SU-DHL-6 (cell line): Measurements from ENCODE around the gene FHOD3.

Experiments
- CTCF ChIP-seq: fragments of 200-600 bp; sonication (generic); IDR thresholded peaks from one replicate; pipeline ENCODE4 v1.5.1; 2017; ENCODE audit warnings: antibody characterized with exemption, mild to moderate bottlenecking, low read length, moderate library complexity; ENCODE audit not compliant: insufficient read depth, poor library complexity, severe bottlenecking
- EZH2phosphoT487 ChIP-seq: fragments of 200-600 bp; sonication (generic), shearing (Covaris generic); conservative IDR thresholded peaks from 2 replicates; pipeline ENCODE4 v1.6.1; 2018; ENCODE audit warnings: mild to moderate bottlenecking, antibody characterized with exemption, low read length, moderate library complexity, mixed read lengths

- TF ChIP-seq CTCF (no peak), EZH2phosphoT487 (no peak)
These were observed 103.9 kb downstream of the FHOD3 start for GRCh38 chr18:36401462-36401861.
